Measurements from ENCODE around the gene IFNA2. TPM values are rescaled to one million over a fixed set of nuclear protein-coding genes. Genes with fewer than 3 reads are reported as not detected.

Gene IFNA2
- total and polyA plus RNA-seq, 2 experiments from 2014 or later: not detected

GRCh38 chr9:21412107-21412506 lies 26.9 kb upstream of the IFNA2 start:
- Histone ChIP-seq H3K9me2 (replicated peaks; ENCODE audit: insufficient read depth) (no peaks in the 10 kb centered on the region), H3K9me3 (ENCODE audit: low read depth) (no peaks in the 10 kb centered on the region), H3K4me2 (no peak overlapping the region), H3K36me3 (replicated peaks; ENCODE audit: insufficient read depth, low read depth) (no peaks in the 10 kb centered on the region), H4K20me1 (ENCODE audit: insufficient read depth, poor library complexity, severe bottlenecking) (no peaks in the 10 kb centered on the region), H3K4me1 (ENCODE audit: insufficient read depth) (no peaks in the 10 kb centered on the region), H3K27ac (no peak overlapping the region), H2AFZ (no peak overlapping the region), H3K4me3 (no peak overlapping the region), H3K27me3 (peaks cover 9% of the 10 kb centered on the region), H3K79me2 (no peaks in the 10 kb centered on the region)
- TF ChIP-seq EZH2 (IDR thresholded peaks at IDR 0.05; ENCODE audit: borderline replicate concordance): no peak
- no peak for TF ChIP-seq EZH2phosphoT487 (IDR thresholded peaks at IDR 0.05; ENCODE audit: low read depth, severe bottlenecking, unreplicated experiment)
- TF ChIP-seq CTCF (IDR thresholded peaks at IDR 0.05; ENCODE audit: poor library complexity): no peak
- no peak for DNase-seq (ENCODE audit: low spot score)

DNA sequence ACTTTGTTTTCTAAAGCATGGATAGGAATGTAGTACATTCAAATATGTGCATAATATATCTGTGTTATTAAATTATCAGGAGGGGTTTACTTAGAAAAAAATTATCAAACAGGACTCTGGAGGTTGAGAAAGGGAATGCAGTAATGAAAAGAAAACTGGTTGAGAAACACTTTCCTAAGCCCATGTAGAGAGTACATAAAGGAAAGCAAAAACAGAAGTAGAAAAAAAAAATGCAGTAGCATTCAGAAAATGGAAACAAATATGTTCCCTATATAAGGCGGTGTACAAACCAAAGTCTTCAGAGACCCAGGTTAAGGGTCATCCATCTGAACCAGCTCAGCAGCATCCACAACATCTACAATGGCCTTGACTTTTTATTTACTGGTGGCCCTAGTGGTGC lies 23.6 kb upstream of the IFNA2 start, which contains the start of gene IFNA8:
Gene IFNA8, plus strand, starts transcription at position 301 of the 400 bp plus-strand sequence. Its CDS starts 60 bp downstream, at position 361.
- Histone ChIP-seq H3K4me2 (no peak within 1 kb of the TSS), H3K79me2 (no peaks in the 10 kb centered on the region), H2AFZ (no peak within 1 kb of the TSS), H3K27me3 (peaks cover 20% of the 10 kb centered on the region), H3K9me2 (replicated peaks; ENCODE audit: insufficient read depth) (no peaks in the 10 kb centered on the region), H3K4me1 (ENCODE audit: insufficient read depth) (no peaks in the 10 kb centered on the region), H3K36me3 (replicated peaks; ENCODE audit: insufficient read depth, low read depth) (no peaks in the 10 kb centered on the region), H3K4me3 (no peak within 1 kb of the TSS), H3K9me3 (ENCODE audit: low read depth) (no peaks in the 10 kb centered on the region), H4K20me1 (ENCODE audit: insufficient read depth, poor library complexity, severe bottlenecking) (no peaks in the 10 kb centered on the region), H3K27ac (no peak within 1 kb of the TSS)
- DNase-seq (ENCODE audit: low spot score): no peak
- TF ChIP-seq EZH2phosphoT487 (IDR thresholded peaks at IDR 0.05; ENCODE audit: low read depth, severe bottlenecking, unreplicated experiment) (no peak), CTCF (IDR thresholded peaks at IDR 0.05; ENCODE audit: poor library complexity) (no peak), EZH2 (IDR thresholded peaks at IDR 0.05; ENCODE audit: borderline replicate concordance) (no peak)
- 53% methylated on average over 1 of the region's 1 CpG for WGBS (ENCODE audit: low lambda C conversion rate, missing lambda C conversion rate)

GRCh38 chr9:21404146-21404545 lies 18.9 kb upstream of the IFNA2 start:
- H4K20me1 ChIP-seq (ENCODE audit: insufficient read depth, poor library complexity, severe bottlenecking): no peaks in the 10 kb centered on the region
- no peaks in the 10 kb centered on the region for H3K9me3 ChIP-seq (ENCODE audit: low read depth)
- no peak overlapping the region for H3K4me3 ChIP-seq
- no peak for TF ChIP-seq CTCF (IDR thresholded peaks at IDR 0.05; ENCODE audit: poor library complexity)
- TF ChIP-seq EZH2 (IDR thresholded peaks at IDR 0.05; ENCODE audit: borderline replicate concordance): no peak
- TF ChIP-seq EZH2phosphoT487 (IDR thresholded peaks at IDR 0.05; ENCODE audit: low read depth, severe bottlenecking, unreplicated experiment): no peak
- H3K36me3 ChIP-seq (replicated peaks; ENCODE audit: insufficient read depth, low read depth): no peaks in the 10 kb centered on the region
- no peak overlapping the region for H3K27ac ChIP-seq
- DNase-seq (ENCODE audit: low spot score): no peak
- H2AFZ ChIP-seq: no peak overlapping the region
- 77% methylated on average over 3 of the region's 3 CpGs for WGBS (ENCODE audit: low lambda C conversion rate, missing lambda C conversion rate)
- H3K4me1 ChIP-seq (ENCODE audit: insufficient read depth): peaks cover 10% of the 10 kb centered on the region
- no peak overlapping the region for H3K4me2 ChIP-seq
- H3K27me3 ChIP-seq: peaks cover 35% of the 10 kb centered on the region
- H3K79me2 ChIP-seq: no peaks in the 10 kb centered on the region
- H3K9me2 ChIP-seq (replicated peaks; ENCODE audit: insufficient read depth): no peaks in the 10 kb centered on the region
